HL-60 (cell line): ENCODE results near the gene PMIS2.

Experiments used
- DNase-seq, 2 experiments: peaks; one replicate each; pipeline ENCODE4 v3.0.0-alpha.2; 2010 to 2020; ENCODE audit warnings: low read depth in 1 of 2, low spot score in 1 of 2
- H3K27ac ChIP-seq: fragments of 250-450 bp; sonication (Bioruptor Pico); replicated peaks from 2 replicates; pipeline ENCODE4 v1.5.1; 2020; ENCODE audit warnings: mild to moderate bottlenecking, moderate library complexity
- H3K27me3 ChIP-seq: fragments of 250-450 bp; sonication (Bioruptor Pico); 2 replicates; pipeline ENCODE4 v1.5.1; 2021; ENCODE audit warnings: mild to moderate bottlenecking, moderate library complexity; ENCODE audit not compliant: insufficient read depth, poor library complexity, severe bottlenecking
- H3K4me3 ChIP-seq: replicated peaks from 2 replicates; pipeline ENCODE4 v1.5.1; 2011; ENCODE audit warnings: mild to moderate bottlenecking, control low read depth, low read length; ENCODE audit not compliant: insufficient read depth
- GABPA ChIP-seq: IDR thresholded peaks from 2 replicates; pipeline ENCODE4 v1.6.1; 2012; ENCODE audit warnings: low read depth
- POLR2AphosphoS5 ChIP-seq: IDR thresholded peaks from 2 replicates; pipeline ENCODE4 v1.6.1; 2012; ENCODE audit warnings: low read depth
- SPI1 ChIP-seq: IDR thresholded peaks from 2 replicates; pipeline ENCODE4 v1.6.1; 2012; ENCODE audit warnings: low read depth, mild to moderate bottlenecking, borderline replicate concordance
- TF ChIP-seq, protein P1 (sequence below): IDR thresholded peaks from 2 replicates; pipeline ENCODE4 v1.6.1; 2012; ENCODE audit warnings: low read depth; ENCODE audit not compliant: insufficient replicate concordance
- TF ChIP-seq, protein P2 (sequence below): IDR thresholded peaks from one replicate; pipeline ENCODE4 v1.5.1; 2011; ENCODE audit warnings: low read length, control low read depth, inconsistent platforms; ENCODE audit not compliant: insufficient read depth

The PMIS2 gene

DNA sequence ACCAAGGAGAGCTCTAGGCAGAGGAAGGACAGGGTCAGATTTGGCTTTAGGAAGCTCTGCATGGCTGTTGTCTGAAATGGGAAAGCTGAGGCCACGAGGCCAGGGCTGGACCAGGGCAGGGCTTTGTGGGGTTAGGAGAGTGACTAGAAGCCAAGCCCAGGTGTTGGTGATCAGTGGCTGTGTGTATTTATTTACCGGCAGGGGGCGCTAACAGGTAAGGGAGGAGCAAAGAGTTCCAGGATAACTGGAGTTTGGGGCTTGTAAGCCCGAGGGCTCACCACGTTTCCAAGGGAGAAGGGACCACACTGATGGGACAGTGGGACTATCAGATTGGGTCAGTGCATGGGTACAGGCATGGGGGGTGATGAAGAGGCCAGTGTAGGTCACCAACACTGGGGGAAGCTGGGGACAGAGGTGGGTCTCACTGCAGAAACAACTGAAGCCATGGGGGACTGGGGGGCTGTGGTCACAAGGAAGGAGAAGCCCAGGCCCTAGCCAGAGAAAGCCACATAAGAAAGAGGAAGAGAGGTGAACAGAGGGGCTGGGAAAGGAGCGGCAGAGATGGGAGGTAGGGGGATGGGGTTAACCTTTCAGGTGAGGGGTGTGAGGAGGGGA is 36.7 kb upstream of the PMIS2 start:
- Histone ChIP-seq H3K4me3 (no peak overlapping the region), H3K27me3 (no peaks in the 10 kb centered on the region), H3K27ac (no peak overlapping the region)
- TF ChIP-seq, protein P1, sequence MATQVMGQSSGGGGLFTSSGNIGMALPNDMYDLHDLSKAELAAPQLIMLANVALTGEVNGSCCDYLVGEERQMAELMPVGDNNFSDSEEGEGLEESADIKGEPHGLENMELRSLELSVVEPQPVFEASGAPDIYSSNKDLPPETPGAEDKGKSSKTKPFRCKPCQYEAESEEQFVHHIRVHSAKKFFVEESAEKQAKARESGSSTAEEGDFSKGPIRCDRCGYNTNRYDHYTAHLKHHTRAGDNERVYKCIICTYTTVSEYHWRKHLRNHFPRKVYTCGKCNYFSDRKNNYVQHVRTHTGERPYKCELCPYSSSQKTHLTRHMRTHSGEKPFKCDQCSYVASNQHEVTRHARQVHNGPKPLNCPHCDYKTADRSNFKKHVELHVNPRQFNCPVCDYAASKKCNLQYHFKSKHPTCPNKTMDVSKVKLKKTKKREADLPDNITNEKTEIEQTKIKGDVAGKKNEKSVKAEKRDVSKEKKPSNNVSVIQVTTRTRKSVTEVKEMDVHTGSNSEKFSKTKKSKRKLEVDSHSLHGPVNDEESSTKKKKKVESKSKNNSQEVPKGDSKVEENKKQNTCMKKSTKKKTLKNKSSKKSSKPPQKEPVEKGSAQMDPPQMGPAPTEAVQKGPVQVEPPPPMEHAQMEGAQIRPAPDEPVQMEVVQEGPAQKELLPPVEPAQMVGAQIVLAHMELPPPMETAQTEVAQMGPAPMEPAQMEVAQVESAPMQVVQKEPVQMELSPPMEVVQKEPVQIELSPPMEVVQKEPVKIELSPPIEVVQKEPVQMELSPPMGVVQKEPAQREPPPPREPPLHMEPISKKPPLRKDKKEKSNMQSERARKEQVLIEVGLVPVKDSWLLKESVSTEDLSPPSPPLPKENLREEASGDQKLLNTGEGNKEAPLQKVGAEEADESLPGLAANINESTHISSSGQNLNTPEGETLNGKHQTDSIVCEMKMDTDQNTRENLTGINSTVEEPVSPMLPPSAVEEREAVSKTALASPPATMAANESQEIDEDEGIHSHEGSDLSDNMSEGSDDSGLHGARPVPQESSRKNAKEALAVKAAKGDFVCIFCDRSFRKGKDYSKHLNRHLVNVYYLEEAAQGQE, result no peak
- TF ChIP-seq, protein P2, sequence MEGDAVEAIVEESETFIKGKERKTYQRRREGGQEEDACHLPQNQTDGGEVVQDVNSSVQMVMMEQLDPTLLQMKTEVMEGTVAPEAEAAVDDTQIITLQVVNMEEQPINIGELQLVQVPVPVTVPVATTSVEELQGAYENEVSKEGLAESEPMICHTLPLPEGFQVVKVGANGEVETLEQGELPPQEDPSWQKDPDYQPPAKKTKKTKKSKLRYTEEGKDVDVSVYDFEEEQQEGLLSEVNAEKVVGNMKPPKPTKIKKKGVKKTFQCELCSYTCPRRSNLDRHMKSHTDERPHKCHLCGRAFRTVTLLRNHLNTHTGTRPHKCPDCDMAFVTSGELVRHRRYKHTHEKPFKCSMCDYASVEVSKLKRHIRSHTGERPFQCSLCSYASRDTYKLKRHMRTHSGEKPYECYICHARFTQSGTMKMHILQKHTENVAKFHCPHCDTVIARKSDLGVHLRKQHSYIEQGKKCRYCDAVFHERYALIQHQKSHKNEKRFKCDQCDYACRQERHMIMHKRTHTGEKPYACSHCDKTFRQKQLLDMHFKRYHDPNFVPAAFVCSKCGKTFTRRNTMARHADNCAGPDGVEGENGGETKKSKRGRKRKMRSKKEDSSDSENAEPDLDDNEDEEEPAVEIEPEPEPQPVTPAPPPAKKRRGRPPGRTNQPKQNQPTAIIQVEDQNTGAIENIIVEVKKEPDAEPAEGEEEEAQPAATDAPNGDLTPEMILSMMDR, result peak; percentile 64
- TF ChIP-seq GABPA (no peak), SPI1 (no peak), POLR2AphosphoS5 (no peak)
- peak; percentile 51 to 60 for DNase-seq

DNA sequence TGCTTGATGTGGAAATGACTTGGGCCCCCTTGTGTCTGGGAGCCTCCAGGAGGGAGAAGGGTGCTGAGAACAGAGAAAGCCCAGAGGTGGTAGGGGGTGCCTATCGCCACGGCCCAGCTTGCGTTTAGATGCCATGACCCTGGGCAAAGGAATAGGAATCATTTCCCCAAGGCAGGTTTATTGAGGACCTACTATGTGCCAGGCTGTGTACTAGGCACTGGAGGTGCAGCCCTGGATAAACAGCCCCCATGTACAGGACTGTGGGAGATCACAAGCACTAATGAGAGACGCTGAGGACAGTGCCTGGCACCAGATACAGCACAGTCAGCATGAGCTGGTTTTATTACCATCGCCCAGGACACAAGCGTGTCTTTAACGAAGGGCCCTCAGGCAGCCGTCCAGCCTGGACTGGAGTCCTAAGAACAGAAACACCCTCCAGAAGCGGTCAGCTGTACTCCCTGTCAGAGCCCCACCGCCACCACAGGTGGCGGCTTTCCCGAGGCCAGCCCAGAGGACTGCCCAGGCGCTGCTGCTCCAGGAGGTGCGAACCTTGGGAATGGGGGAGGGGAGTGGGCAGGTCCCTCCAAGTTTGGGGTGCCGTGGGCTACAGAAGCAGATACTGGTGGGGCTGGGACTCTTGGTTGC is 36.0 kb upstream of the PMIS2 start:
- Histone ChIP-seq H3K27ac (no peak overlapping the region), H3K27me3 (no peaks in the 10 kb centered on the region), H3K4me3 (no peak overlapping the region)
- TF ChIP-seq POLR2AphosphoS5, result no peak
- TF ChIP-seq, protein P2, result no peak
- no peak for TF ChIP-seq GABPA
- TF ChIP-seq, protein P1, result no peak
- no peak for TF ChIP-seq SPI1
- DNase-seq, result no peak

DNA sequence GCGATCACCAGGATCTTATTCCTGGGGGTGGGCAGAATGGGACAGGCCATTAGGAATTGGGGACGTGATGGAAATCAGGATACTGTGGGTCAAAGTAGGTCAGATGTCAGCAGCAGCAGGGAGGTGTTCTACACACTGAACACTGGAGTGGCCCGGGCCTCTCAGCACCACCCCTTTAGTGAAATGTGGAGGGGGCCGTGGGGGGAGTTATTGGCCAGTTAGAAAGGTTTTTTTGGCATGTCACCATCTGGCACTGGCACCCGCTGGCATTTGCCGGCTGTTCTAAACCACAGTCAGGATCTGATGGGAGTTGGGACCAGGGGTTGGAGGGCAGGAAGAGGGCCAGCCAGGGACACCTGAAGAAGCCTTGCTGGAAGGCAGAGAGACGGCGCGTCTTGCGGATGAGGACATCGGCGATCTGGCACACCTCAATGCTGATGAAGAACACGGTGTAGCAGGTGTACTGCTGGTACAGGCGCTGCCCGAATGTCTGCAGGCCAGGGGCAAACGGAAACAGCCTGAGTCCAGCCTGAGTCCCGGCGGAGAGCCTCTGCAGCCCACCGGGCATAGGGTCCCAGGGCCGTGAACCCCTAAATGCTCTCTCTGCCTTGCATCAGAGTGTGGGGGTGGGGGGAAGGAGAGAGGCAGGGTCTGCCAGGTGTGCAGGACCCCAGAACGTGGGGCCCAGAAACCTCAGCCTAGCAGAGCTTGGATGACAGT is 34.7 kb upstream of the PMIS2 start:
- TF ChIP-seq, protein P1, result no peak
- TF ChIP-seq SPI1 (no peak), GABPA (no peak), POLR2AphosphoS5 (no peak)
- TF ChIP-seq, protein P2, result no peak
- H3K27ac ChIP-seq, result no peak overlapping the region
- DNase-seq, result no peak
- H3K27me3 ChIP-seq, result no peaks in the 10 kb centered on the region
- H3K4me3 ChIP-seq, result no peak overlapping the region
